Measurements from ENCODE around the gene DOCK6.

Gene DOCK6

GRCh38 chr19:11243798-11244169 lies 18.5 kb downstream of the DOCK6 start:
- no peak for DNase-seq

DNA sequence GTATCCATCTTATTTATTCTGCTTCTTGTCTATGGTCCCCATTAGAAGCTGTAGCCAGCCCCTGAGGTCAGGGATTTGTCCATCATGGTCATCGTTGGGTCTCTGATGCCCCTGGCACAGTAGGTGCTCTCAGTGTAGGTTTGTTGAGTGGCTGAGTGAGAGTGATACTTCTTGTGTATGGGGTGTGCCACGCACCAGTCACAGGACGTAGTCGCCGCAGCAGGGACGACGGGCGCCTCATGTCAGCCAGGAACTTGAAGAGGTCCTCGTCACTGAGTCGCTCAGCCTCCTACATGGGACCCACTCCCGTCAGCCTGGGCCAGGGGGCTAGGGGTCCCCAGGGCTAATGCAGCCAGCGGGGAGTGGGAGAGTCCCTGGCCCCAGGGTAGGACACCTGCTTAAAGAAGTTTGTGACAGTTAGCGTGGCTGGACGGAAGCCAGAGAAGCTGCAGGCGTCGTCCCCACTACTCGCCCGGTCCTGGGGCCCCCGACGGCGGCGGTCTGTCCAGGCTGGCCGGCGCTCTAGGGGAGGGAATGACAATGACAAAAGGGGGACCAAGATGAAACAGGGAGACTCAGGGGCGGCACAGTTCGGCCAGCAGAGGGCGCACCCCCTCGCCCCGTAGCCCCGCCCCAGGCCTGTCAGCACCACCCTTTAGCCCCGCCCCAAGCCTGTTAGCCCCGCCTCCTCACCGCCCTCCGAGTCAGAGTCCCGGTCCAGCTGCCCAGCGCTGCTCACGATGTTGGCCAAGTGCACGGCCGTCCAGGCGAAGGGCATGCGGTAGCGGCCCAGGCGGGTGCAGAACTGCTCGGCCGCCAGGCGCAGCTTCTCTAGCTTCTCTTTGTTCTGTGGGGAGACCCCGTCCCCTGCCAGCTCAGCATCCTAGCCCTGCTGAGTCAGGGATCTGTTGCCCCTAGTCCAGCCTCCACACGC lies 19.2 kb downstream of the DOCK6 start:
- DNase-seq = peak; percentile 30

GRCh38 chr19:11242025-11242424 lies 20.3 kb downstream of the DOCK6 start:
- no peak for DNase-seq

DNA sequence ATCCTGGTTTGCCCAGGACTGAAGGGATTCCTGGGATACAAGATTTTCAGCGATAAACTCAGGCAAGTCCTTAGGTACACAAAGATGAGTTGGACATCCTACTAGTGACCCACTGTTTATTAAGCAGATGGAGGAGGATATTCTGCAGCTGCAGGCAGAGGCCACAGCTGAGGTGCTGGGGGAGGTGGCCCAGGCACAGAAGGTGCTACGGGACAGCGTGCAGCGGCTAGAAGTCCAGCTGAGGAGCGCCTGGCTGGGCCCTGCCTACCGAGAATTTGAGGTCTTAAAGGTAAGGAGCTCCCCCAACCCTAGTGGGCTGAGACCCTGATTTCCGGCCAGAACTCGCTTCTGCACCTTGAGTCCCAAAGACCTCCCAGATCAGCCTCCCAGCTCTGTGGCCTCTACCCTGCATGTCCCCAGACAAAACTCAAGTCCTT lies 22.3 kb downstream of the DOCK6 start:
- no peak for DNase-seq

- DNase-seq = no peak
Observed at GRCh38 chr19:11239377-11240000, 22.8 kb downstream of the DOCK6 start, which contains the start of gene ANGPTL8. ANGPTL8 (plus strand) TSS chr19:11239619; CDS start chr19:11239638, 19 bp downstream.

GRCh38 chr19:11238781-11239376 lies 23.4 kb downstream of the DOCK6 start:
- no peak for DNase-seq

- no peak for DNase-seq
Observed at GRCh38 chr19:11238041-11238440, 24.3 kb downstream of the DOCK6 start.

DNA sequence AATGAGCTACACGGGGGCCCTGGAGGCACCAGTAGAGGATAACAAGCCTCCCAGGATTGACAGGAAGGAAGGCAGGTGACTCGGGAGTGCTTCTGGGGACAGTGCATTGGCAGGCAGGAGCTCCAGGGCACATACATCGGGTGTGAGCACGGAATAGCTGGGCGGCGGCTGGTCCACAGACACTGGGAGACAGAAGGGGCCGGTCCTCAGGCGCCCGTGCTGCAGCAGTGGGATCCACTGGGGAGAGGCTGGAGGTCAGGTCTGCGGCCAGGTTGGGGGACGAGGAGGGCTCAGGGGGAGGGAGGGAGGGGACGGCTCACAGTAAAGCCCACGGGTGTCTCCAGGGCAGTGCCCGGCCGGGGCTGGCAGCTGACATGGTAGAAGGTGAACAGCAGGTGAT lies 25.0 kb downstream of the DOCK6 start:
- DNase-seq = no peak

GRCh38 chr19:11236324-11237301 lies 25.7 kb downstream of the DOCK6 start:
- no peak for DNase-seq

GRCh38 chr19:11234486-11235075 lies 27.7 kb downstream of the DOCK6 start:
- DNase-seq = no peak

DNA sequence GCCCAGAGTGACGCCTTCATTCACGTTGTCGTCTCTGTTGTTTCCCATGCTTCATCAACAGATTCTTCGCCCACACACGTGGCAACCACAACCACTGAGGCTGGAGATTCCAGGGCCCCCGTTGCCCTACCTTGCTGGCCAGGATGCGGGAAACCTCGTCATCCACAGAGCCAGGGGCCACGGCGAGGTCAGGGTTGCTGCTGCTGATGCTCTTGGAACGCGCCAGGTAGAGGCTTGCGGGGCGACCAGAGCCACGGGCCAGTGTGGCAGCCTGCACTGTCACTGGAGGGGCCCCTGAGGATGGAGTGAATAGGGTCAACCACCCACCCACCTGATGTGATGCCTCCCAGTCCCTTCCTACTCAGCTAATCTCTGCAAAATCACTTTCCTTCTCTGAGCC lies 29.3 kb downstream of the DOCK6 start:
- DNase-seq = no peak

DNA sequence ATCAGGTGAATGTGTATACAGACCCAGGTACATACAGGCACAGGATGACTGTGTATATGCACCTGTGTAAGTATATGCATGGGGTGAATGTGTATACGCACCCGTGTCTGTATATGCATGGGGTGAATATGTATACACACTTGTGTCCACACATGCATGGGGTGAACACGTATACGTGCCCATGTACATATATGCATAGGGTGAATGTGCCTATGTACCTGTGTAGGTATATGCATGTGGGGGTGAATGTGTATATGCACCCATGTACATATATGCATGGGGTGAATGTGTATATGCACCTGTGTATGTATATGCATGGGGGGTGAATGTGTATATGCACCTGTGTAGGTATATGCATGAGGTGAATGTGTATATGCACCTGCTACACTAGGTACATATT lies 29.8 kb downstream of the DOCK6 start:
- DNase-seq = no peak

- no peak for DNase-seq
Observed at GRCh38 chr19:11230621-11231386, 31.5 kb downstream of the DOCK6 start.

GRCh38 chr19:11227195-11227886 lies 35.0 kb downstream of the DOCK6 start:
- no peak for DNase-seq

- no peak for DNase-seq
Observed at GRCh38 chr19:11226716-11227166, 35.6 kb downstream of the DOCK6 start.

GRCh38 chr19:11225815-11226214 lies 36.5 kb downstream of the DOCK6 start:
- DNase-seq = no peak

GRCh38 chr19:11225172-11225571 lies 37.2 kb downstream of the DOCK6 start:
- no peak for DNase-seq

- no peak for DNase-seq
Observed at GRCh38 chr19:11224429-11224828, 37.9 kb downstream of the DOCK6 start.

DNA sequence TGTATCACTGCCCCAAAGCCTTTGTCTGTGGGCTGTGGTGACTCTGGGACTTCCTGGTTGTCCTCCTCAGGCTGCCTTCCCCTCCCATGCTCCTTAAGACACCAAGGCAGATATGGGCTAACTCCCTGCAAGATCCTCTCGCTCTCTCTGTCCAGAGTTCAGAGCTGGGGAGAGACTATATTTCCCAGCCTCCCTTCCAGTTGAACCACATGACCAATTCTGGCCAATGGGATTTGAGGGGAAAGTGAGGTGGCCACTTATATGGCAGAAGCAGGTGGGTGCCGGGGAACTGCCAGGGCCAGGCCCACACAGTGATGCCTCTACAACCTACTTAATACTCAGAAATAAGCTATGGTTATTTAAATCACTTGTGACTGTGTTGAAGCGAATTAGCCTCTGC lies 39.1 kb downstream of the DOCK6 start:
- no peak for DNase-seq

DNA sequence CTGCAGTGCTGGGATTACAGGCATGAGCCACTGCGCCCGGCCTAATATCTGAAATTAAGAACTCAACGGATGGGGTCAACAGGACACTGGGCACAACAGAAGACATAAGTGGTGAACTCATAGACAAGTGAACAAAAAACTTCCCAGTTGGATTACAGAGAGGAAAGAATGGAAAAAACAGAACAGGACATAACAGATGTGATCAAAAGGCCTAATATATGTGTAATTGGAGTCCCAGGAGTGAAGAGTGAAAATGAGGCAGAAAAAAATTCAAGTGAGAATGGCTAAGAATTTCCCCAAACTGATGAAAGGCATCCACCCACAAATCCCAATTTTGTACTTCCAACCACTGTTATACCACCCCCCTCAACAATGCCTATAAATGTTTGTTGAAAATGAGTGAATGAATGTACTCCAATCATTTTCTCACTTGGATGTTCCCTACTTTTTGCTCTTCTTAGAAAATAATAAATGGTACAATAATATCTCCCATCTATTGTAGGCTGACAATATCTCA lies 41.2 kb downstream of the DOCK6 start:
- no peak for DNase-seq
